Activated B cell treated with CpG ODN at 0.5 μM for 24 hours (primary cell): ENCODE data around the gene SYTL1. TPM values are rescaled to one million over a fixed set of nuclear protein-coding genes. Genes with fewer than 3 reads are reported as not detected.

Source experiments
- ATAC-seq: fragments of 200-7000 bp; cut with Tn5 transposase; one replicate; pipeline ENCODE4 v1.10.0; 2021; ENCODE audit warnings: low read depth, mild to moderate bottlenecking, moderate library complexity
- CTCF ChIA-PET: fragments of 350-600 bp; sonication (Branson Sonifier 250); formaldehyde crosslinking; loops from one replicate; lab custom pipeline; 2021; ENCODE audit warnings: antibody characterized with exemption; lab: Charles Lee
- POLR2A ChIA-PET: fragments of 350-600 bp; sonication (Branson Sonifier 250); formaldehyde crosslinking; loops from one replicate; lab custom pipeline; 2021; ENCODE audit warnings: antibody characterized with exemption; lab: Charles Lee
- DNase-seq: peaks from one replicate; pipeline ENCODE4 v3.0.0; 2022
- H3K27ac Mint-ChIP-seq: one replicate; pipeline ENCODE4 v1.8.0; 2020; ENCODE audit warnings: mixed read lengths
- H3K27me3 Mint-ChIP-seq: one replicate; pipeline ENCODE4 v1.8.0; 2021; ENCODE audit warnings: mixed read lengths
- H3K36me3 Mint-ChIP-seq: one replicate; pipeline ENCODE4 v1.8.0; 2021; ENCODE audit warnings: low read depth, mixed read lengths
- H3K4me1 Mint-ChIP-seq: one replicate; pipeline ENCODE4 v1.8.0; 2021; ENCODE audit warnings: mixed read lengths
- H3K4me3 Mint-ChIP-seq: one replicate; pipeline ENCODE4 v1.8.0; 2020; ENCODE audit warnings: mild to moderate bottlenecking, mixed read lengths
- H3K9me3 Mint-ChIP-seq: one replicate; pipeline ENCODE4 v1.8.0; 2020; ENCODE audit warnings: mixed read lengths
- CTCF ChIP-seq: fragments of 200-600 bp; IDR thresholded peaks from one replicate; pipeline ENCODE4 v1.8.0; 2022; ENCODE audit warnings: antibody characterized with exemption, mild to moderate bottlenecking
- intact Hi-C: fragments of 100-400 bp; cut with micrococcal nuclease; formaldehyde crosslinking; loops from one replicate; pipeline ENCODE4 v1.15.1; 2024
- total RNA-seq: library from RNA; stranded (reverse); gene quantifications from 2 replicates; pipeline ENCODE4 v1.2.3, GENCODE V29; 2022

Gene SYTL1
- total RNA-seq, 1 donor from 2014 or later: 76.0 TPM

GRCh38 chr1:27306892-27307761 is 34.7 kb upstream of the SYTL1 start:
- TF ChIP-seq CTCF: no peak
- peaks cover 54% of the 10 kb centered on the region for H3K36me3 Mint-ChIP-seq
- H3K9me3 Mint-ChIP-seq: no peaks in the 10 kb centered on the region
- H3K4me1 Mint-ChIP-seq: no peaks in the 10 kb centered on the region
- no peak overlapping the region for H3K27ac Mint-ChIP-seq
- H3K4me3 Mint-ChIP-seq: no peak overlapping the region
- POLR2A ChIA-PET: interaction anchor here (0.6 kb wide), 1 partner anchor 144 kb away, joined by 4 read pairs; no protein-coding TSS in a partner anchor
- DNase-seq (no peak), ATAC-seq (no peak)
- CTCF ChIA-PET: interaction anchor here (1.3 to 2.0 kb wide), 4 partner anchors 10 to 81 kb away, joined by 3 to 8 read pairs (median 4); no protein-coding TSS in a partner anchor
- intact Hi-C loops: no loop called here
- no peaks in the 10 kb centered on the region for H3K27me3 Mint-ChIP-seq

- CTCF ChIA-PET: interaction anchor here (1.3 to 2.0 kb wide), 5 partner anchors 11 to 206 kb away, joined by 3 to 8 read pairs (median 4); no protein-coding TSS in a partner anchor
- POLR2A ChIA-PET: interaction anchor here (0.6 to 0.7 kb wide), 2 partner anchors 145 to 764 kb away, joined by 4 to 9 read pairs; no protein-coding TSS in a partner anchor
- no peaks in the 10 kb centered on the region for H3K27me3 Mint-ChIP-seq
- H3K36me3 Mint-ChIP-seq: peaks cover 49% of the 10 kb centered on the region
- H3K4me3 Mint-ChIP-seq: no peak overlapping the region
- H3K27ac Mint-ChIP-seq: no peak overlapping the region
- intact Hi-C loops: no loop called here
- DNase-seq: no peak
- no peak for ATAC-seq
- H3K9me3 Mint-ChIP-seq: no peaks in the 10 kb centered on the region
- no peaks in the 10 kb centered on the region for H3K4me1 Mint-ChIP-seq
- TF ChIP-seq CTCF: no peak
These were observed 33.8 kb upstream of the SYTL1 start for GRCh38 chr1:27307874-27308598.

- no peaks in the 10 kb centered on the region for H3K9me3 Mint-ChIP-seq
- intact Hi-C loops: no loop called here
- ChIA-PET CTCF (interaction anchor here (2.6 kb wide), 1 partner anchor 14 kb away, joined by 9 read pairs; no protein-coding TSS in a partner anchor), POLR2A (interaction anchor here (0.6 to 0.7 kb wide), 2 partner anchors 68 to 307 kb away, joined by 3 to 4 read pairs; no protein-coding TSS in a partner anchor)
- no peak for DNase-seq
- H3K27me3 Mint-ChIP-seq: no peaks in the 10 kb centered on the region
- no peak for ATAC-seq
- TF ChIP-seq CTCF: no peak
- no peak overlapping the region for H3K27ac Mint-ChIP-seq
- H3K36me3 Mint-ChIP-seq: peaks cover 15% of the 10 kb centered on the region
- no peaks in the 10 kb centered on the region for H3K4me1 Mint-ChIP-seq
- H3K4me3 Mint-ChIP-seq: no peak overlapping the region
These were observed 27.7 kb upstream of the SYTL1 start for GRCh38 chr1:27314169-27314568.

- H3K9me3 Mint-ChIP-seq: no peaks in the 10 kb centered on the region
- peaks cover 15% of the 10 kb centered on the region for H3K36me3 Mint-ChIP-seq
- ChIA-PET POLR2A (interaction anchor here (0.6 kb wide), 1 partner anchor 306 kb away, joined by 4 read pairs; no protein-coding TSS in a partner anchor), CTCF (no interaction called here)
- TF ChIP-seq CTCF: no peak
- DNase-seq (no peak), ATAC-seq (no peak)
- no peak overlapping the region for H3K4me3 Mint-ChIP-seq
- H3K27ac Mint-ChIP-seq: no peak overlapping the region
- no peaks in the 10 kb centered on the region for H3K27me3 Mint-ChIP-seq
- no peaks in the 10 kb centered on the region for H3K4me1 Mint-ChIP-seq
- intact Hi-C loops: no loop called here
These were observed 27.1 kb upstream of the SYTL1 start for GRCh38 chr1:27314737-27315136.
